Ammon's horn (tissue), 1 donor: ENCODE measurements around the gene ZNF350.
"Not testable (repeated sequence)": the region's sequence is repeated elsewhere in the genome, so short reads cannot be mapped to it uniquely, and the experiment has no call there.

Source experiments
- DNase-seq: peaks from one replicate; pipeline ENCODE4 v3.0.0-alpha.2; 2016; ENCODE audit warnings: low spot score

The ZNF350 gene

GRCh38 chr19:51971624-51972023 lies 15.0 kb downstream of the ZNF350 start:
- DNase-seq = no peak

- DNase-seq = no peak
Observed at GRCh38 chr19:51970718-51971117, 15.9 kb downstream of the ZNF350 start.

DNA sequence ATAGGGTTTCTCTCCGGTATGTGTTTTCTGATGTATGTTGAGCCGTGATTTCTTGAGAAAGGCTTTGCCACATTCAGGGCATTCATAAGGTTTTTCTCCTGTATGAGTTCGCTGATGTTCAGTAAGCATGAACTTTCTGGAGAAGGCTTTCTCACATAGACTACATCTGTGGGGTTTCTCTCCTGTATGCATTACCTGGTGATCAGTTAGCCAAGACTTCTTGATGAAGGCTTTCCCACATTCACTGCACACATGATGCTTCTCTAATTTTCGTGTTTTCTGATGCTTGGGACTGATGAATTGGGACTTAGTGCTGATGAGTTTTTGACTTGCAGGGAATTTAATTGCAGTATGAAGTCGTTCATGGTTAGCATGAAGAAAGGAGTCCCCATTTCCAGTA lies 21.1 kb downstream of the ZNF350 start:
- DNase-seq = no peak

DNA sequence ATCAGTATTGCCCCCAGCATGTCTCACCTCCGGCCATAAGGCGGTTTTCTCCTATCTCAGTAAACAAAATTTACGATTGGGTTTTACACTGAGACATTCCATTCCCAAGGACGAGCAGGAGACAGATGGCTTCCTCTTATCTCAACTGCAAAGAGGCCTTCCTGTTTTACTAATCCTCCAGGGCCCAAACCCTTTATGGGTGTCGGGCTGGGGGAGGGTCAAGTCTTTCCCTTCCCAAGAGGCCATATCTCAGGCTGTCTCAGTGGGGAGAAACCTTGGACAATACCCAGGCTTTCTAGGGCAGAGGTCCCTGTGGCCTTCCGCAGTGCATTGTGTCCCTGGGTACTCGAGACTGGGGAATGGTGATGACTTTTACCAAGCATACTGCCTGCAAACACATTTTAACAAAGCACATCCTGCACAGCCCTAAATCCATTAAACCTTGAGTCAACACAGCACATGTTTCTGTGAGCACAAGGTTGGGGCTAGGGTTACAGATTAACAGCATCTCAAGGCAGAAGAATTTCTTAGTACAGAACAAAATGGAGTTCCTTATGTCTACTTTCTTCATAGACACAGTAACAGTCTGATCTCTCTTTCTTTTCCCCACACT lies 25.9 kb downstream of the ZNF350 start:
- DNase-seq = not testable (repeated sequence)

DNA sequence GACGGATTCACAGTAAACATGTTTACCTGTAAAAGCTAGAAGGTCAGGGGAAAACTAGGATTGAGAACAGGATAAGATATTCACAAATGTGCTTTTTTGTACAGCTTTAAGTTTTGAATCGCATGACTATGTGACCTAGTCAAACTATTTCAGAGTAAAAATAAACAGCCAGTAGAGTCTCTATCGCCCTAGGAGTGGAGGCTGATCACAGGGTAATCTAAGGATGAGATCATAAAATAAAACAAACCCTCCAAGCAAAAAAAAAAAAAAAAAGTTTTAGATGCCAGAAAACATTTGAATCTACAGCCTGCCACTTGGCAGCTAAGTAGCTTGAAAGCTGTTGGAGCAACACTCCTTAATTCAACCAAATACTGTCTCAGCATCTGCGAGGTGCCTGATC lies 26.8 kb downstream of the ZNF350 start:
- DNase-seq = no peak

GRCh38 chr19:51957846-51958245 lies 28.8 kb downstream of the ZNF350 start:
- not testable (repeated sequence) for DNase-seq

- DNase-seq = peak; percentile 67
Observed at GRCh38 chr19:51948975-51949374, 37.7 kb downstream of the ZNF350 start.

- DNase-seq = no peak
Observed at GRCh38 chr19:51946602-51947001, 40.0 kb downstream of the ZNF350 start.

DNA sequence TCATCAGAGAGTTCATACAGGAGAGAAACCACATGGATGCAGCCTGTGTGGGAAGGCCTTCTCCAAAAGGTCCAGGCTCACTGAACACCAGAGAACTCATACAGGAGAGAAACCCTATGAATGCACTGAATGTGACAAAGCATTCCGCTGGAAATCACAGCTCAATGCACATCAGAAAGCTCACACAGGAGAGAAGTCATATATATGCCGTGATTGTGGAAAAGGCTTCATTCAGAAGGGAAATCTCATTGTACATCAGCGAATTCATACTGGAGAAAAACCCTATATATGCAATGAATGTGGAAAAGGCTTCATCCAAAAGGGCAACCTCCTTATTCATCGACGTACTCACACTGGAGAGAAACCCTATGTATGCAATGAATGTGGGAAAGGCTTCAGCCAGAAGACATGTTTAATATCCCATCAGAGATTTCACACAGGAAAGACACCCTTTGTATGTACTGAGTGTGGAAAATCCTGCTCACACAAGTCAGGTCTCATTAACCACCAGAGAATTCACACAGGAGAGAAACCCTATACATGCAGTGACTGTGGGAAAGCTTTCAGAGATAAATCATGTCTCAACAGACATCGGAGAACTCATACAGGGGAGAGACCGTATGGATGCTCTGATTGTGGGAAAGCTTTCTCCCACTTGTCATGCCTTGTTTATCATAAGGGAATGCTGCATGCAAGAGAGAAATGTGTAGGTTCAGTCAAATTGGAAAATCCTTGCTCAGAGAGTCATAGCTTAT lies 41.7 kb downstream of the ZNF350 start:
- DNase-seq = no peak

- no peak for DNase-seq
Observed at GRCh38 chr19:51938936-51939335, 47.7 kb downstream of the ZNF350 start.

DNA sequence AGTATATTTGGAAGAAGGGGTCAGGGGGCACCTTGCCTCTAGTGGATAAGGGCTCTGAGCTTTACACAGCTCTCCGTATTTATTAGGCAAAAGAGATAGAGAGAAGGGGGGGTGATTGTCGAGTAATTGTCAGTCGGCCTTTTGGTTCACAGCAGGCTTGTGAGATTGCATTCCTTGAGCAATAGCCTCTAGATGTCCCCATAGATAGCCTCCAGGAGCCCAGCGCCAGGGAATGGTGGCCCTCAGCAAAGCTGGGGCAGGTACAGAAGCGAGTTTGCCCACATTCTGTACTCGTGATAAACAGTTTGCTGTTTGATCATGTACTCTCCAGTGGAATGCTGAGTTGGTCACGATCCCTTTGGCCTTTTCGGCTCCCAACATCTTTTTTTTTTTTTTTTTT lies 54.7 kb downstream of the ZNF350 start:
- no peak for DNase-seq

GRCh38 chr19:51927859-51928258 lies 58.8 kb downstream of the ZNF350 start:
- no peak for DNase-seq

DNA sequence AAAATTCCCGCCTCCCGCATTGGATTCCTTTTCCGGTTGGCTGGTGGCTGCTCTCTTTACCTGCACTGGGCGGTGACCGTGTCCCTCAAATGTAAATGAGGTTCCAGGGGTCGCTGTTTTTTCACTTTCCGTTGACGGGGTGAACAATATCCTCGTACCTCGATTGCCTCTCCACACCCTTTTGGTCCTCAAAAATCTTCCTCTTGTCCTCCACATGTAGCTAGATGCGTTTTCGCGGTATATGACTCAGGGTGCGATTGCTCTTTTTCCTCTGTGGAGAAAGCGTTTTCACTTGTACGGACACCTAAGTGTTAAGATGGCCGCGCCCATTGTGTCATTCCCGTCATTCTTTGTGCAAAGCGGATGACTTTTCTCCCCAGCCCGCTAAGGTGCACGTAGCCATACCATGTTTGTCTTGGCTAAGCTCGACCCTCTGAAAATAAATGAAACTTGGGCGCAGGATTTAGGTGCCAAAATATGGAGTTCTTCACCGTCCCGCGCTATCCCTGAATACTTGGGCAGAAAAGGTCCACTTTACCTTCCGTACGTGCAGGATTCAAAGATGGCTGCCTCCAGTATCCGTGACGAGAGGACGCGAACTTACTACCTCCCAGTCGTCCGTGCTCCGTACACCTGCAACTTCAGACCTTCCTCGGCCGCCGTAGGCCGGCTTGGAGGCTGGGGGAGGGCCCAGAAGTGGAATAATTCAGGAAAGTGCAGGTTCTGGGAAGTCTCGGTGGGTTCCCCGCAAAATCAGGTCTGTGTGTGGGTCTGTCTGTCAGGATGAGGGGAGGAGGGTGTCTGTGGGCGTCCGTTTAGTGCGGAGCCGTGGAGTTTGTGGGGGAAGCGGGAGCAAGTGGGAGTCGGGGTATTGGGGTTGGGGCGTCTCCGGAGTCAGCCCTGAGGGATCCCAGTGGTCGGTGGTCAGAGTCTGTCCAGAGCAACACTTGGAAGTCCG lies 59.6 kb downstream of the ZNF350 start, which contains the start of gene ZNF613:
TSS of gene ZNF613 (plus strand) at position 689 of the 958 bp plus-strand sequence. CDS start 8,749 bp downstream, outside the sequence.
- DNase-seq = peak; percentile 95

DNA sequence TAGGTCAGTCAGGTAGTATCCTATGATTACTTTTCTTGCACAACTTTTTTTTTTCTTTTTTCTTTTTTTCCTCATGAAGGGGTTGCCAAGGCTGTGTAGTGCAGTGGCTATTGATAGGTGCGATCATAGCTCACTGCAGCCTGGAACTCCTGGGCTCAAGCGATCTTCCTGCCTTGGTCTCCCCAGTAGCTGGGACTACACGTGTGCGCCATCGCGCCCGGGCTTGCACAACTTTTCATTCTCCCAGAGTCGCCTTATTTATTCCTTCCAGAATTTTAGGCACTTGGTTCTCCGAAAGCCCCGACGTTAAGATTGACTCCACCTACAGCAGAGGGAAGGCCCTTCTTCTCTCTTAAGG lies 60.2 kb downstream of the ZNF350 start:
- DNase-seq = no peak

DNA sequence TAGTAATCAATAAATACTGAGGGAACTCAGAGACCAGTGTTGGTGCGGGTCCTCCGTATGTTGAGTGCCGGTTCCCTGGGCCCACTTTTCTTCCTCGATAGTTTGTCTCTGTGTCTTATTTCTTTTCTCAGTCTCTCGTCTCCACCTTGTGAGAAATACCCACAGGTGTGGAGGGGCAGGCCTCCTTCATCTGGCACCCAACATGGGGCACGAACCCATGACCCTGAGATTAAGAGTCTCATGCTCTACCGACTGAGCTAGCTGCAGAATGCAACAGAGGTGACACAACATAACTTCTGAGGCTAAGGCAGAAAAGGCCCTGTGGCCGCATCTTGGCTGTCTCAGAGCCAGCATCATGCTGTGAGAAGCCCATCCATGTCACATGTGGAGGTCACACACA lies 64.7 kb downstream of the ZNF350 start:
- DNase-seq = no peak

DNA sequence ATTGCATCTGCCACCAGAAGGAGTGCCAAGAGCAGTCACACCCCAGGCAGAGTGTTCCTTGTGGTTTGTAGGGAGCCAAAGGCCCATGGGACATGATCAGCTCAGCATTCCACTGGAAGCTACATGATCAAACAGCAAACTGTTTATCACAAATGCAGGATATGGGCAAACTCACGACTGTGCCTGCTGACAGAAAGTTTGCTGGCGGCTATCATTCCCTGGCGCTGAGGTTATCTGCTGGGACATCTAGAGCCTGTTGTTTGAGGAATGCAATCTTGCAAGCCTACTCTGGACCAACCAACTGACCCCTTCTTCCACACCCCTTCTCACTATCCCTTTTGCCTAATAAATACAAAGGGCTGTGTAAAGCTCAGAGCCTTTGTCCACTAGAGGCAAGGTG lies 67.0 kb downstream of the ZNF350 start:
- no peak for DNase-seq

GRCh38 chr19:51916167-51916566 lies 70.5 kb downstream of the ZNF350 start:
- DNase-seq = no peak

DNA sequence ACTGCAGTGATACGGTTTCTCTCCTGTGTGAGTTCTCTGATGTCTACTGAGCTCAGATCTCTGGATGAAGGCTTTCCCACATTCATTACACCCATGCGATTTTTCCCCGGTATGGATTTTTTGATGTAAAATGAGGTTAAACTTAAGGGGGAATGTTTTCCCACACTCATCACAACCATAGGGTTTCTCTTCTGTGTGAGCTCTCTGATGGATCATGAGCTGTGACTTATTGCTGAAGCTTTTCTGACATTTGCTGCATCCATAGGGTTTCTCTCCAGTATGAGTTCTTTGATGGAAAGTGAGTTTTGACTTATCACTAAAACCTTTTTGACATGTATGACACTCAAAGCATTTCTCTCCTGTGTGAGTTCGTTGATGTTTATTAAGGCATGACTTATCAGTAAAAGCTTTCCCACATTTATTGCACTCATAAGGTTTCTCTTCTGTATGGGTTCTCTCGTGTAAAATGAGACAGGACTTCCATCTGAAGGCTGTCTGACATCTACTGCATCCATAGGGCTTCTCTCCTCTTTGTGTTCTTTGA lies 71.2 kb downstream of the ZNF350 start:
- DNase-seq = no peak
